ENCODE data around the gene BRK1.

DNA sequence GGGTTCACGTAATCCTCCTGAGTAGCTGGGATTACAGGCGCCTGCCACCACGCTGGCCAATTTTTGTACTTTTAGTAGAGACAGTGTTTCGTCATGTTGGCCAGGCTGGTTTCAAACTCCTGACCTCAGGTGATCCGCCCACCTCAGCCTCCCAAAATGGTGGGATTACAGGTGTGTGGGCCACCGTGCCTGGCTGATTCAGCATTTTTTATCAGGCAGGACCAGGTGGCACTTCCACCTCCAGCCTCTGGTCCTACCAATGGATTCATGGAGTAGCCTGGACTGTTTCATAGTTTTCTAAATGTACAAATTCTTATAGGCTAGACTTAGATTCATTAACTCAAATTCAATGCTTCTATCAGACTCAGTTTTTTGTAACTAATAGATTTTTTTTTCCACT lies 35.5 kb downstream of the BRK1 start:
- TF ChIP-seq, protein P1, sequence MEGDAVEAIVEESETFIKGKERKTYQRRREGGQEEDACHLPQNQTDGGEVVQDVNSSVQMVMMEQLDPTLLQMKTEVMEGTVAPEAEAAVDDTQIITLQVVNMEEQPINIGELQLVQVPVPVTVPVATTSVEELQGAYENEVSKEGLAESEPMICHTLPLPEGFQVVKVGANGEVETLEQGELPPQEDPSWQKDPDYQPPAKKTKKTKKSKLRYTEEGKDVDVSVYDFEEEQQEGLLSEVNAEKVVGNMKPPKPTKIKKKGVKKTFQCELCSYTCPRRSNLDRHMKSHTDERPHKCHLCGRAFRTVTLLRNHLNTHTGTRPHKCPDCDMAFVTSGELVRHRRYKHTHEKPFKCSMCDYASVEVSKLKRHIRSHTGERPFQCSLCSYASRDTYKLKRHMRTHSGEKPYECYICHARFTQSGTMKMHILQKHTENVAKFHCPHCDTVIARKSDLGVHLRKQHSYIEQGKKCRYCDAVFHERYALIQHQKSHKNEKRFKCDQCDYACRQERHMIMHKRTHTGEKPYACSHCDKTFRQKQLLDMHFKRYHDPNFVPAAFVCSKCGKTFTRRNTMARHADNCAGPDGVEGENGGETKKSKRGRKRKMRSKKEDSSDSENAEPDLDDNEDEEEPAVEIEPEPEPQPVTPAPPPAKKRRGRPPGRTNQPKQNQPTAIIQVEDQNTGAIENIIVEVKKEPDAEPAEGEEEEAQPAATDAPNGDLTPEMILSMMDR (IDR thresholded peaks at IDR 0.05), result no peak
- no peak for TF ChIP-seq POLR2AphosphoS5 (IDR thresholded peaks at IDR 0.05)
- TF ChIP-seq POLR2A (IDR thresholded peaks at IDR 0.05), result no peak

Data from breast epithelium (tissue), 3 donors.